ENCODE results near the gene CD300LF. TPM values are rescaled to one million over a fixed set of nuclear protein-coding genes. Genes with fewer than 3 reads are reported as not detected.

CD300LF gene
- polyA plus RNA-seq, 1 donor from 2014 or later, result not detected

DNA sequence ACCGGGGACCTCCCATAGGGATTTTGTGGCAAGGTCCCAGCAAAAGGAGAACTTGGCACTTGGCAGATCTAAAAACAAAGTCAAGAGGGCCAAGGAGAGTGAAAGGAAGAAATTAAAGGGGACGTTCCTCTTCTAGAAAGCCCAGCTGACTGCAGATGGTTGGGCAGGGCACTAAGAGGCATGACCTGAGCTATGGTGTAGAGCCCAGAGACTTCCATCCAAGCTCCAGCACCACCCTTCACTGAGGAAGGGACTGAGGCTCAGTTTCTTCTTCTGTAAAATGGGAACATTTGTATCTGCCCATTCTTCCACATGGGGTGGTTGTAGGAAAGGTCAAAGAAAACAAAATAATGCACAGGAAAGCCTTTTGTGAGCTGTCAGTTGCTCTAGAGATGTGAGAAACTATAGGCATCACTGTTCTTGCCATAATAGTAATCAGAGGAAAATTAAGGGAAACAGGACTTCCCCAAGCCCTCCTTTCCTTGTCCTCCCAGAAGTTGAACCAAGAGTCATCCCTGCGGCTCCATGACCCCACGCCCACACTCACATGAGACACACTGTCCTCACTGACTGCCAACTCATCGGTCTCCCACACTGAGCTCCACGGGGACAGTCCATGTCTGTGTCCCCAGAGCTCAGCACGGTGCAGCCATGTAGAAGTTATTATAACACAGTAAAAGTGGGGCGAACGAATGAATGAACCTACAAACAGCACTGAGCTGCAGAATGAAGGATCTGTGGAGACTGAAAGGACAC is 10.4 kb downstream of the CD300LF start:
- Mint-ChIP-seq H3K4me1 (peaks cover 0 to 7% (median 0%) of the 10 kb centered on the region in 3 donors), H3K27ac (no peak overlapping the region), H3K4me3 (no peak overlapping the region), H3K36me3 (peaks cover 3% of the 10 kb centered on the region), H3K9me3 (peaks cover 0 to 3% (median 0%) of the 10 kb centered on the region in 3 donors), H3K27me3 (peaks cover 8% of the 10 kb centered on the region)

DNA sequence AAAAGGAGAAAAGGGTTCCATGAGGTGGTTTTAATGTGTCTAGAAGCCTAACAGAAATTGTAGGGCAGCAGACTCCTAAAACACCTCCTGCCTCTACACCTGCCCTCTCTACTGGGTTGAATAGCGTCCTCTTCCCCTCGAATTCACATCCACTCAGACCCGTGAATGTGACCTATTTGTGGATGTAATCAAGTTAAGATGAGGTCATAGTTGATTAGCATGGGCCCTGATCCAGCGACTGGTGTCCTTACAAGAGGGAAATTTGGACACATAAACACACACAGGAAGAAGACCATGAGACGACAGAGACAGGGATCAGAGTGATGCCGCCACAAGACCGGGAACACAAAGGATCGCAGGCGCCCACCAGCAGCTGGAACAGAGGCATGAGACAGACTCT is 13.5 kb downstream of the CD300LF start:
- Mint-ChIP-seq H3K27me3 (peaks cover 19% of the 10 kb centered on the region), H3K4me1 (peaks cover 0 to 5% (median 0%) of the 10 kb centered on the region in 3 donors), H3K36me3 (peaks cover 3% of the 10 kb centered on the region), H3K27ac (no peak overlapping the region), H3K9me3 (peaks cover 0 to 3% (median 0%) of the 10 kb centered on the region in 3 donors), H3K4me3 (no peak overlapping the region)

DNA sequence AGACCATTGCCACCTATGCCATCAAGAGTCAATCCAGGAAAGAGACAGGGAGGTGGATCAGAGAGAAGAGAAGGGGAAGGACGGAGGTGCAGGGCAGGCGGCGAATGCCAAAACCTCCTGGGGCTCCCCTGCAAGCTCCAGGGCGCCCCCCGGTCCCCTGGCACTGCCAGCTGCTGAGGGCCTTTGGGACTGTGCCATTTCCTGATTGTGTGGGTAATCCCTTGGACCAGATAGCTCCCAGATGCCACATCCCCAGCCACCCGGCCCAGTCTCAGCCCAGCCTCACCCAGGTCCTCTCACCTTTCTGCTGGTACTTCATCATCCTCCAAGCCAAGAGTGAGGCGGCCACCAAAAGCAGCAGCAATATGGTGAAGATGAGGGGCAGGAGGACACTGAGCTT is 14.7 kb downstream of the CD300LF start:
- peaks cover 24% of the 10 kb centered on the region for H3K27me3 Mint-ChIP-seq
- no peak overlapping the region for H3K27ac Mint-ChIP-seq

DNA sequence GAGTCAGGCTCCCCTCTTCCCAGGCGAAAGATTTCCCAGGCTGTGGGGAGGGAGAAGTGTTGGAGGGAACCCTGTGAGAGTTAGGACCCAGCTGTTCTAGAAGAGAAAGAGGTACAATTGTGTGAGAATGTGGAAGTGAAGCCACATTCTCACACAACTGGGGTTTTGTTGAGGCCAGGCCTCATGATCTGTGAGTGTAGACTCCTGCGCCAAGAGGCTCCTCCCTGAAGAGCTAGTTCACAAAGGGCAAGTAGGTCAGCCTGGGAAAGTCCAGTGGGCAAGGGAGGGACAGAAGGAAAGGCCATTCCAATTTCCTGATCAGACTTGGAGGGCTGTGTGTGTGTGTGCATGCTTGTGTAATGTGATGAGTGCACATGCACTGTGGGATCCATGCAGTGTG is 15.2 kb downstream of the CD300LF start:
- no peak overlapping the region for H3K4me3 Mint-ChIP-seq
- peaks cover 5% of the 10 kb centered on the region for H3K36me3 Mint-ChIP-seq
- peaks cover 0 to 3% (median 0%) of the 10 kb centered on the region in 3 donors for H3K9me3 Mint-ChIP-seq
- H3K27me3 Mint-ChIP-seq, result peaks cover 21% of the 10 kb centered on the region
- H3K4me1 Mint-ChIP-seq, result peaks cover 0 to 5% (median 3%) of the 10 kb centered on the region in 3 donors
- H3K27ac Mint-ChIP-seq, result no peak overlapping the region

More for the DNA sequence above, 14.7 kb downstream of the CD300LF start:
- H3K4me3 Mint-ChIP-seq, result no peak overlapping the region
- peaks cover 5% of the 10 kb centered on the region for H3K36me3 Mint-ChIP-seq
- H3K9me3 Mint-ChIP-seq, result peaks cover 0 to 3% (median 0%) of the 10 kb centered on the region in 3 donors
- peaks cover 0 to 5% (median 2%) of the 10 kb centered on the region in 3 donors for H3K4me1 Mint-ChIP-seq

DNA sequence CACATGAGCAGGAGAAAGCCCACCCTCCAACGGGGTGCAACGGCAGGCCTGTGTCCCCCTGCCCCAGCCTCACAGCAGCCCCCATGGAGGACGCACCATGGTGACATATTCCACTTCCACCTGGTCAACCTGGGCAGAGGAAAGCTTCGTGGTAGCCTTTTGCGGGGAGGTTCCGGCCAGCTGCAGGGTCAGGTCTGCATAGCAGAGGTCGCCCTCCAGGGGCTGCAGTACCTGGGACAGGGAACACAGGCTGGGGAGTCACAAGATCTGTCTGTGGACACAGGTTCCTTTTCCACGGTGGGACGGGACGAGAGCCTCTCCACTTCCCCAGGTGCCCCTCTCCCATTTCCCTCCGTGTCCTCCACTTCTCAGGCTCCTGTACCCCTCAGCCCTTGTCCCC is 17.1 kb downstream of the CD300LF start:
- Mint-ChIP-seq H3K27me3 (peaks cover 18% of the 10 kb centered on the region), H3K27ac (no peak overlapping the region), H3K4me1 (peaks cover under 1 to 5% (median 3%) of the 10 kb centered on the region in 3 donors), H3K36me3 (peaks cover 5% of the 10 kb centered on the region), H3K9me3 (peaks cover 0 to 3% (median 0%) of the 10 kb centered on the region in 3 donors), H3K4me3 (no peak overlapping the region)

DNA sequence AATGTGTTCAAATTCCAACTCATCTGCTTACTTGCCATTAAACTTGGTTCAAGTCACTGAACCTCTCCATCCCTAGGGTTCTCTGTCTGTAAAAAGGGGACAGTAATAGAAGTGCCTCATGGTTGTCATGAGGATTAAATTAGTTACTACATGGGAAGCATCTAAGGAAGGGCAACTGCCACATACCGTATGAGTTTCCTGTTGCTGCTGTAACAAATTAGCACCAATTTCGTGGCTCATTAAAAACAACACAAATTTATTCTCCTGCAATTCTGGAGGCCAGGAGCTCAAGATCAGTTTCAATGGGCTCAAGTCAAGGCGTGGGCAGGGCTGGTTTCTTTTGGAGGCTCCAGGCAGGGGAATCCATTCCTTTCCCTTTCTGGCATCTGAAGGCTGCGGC is 18.6 kb downstream of the CD300LF start:
- Mint-ChIP-seq H3K27ac (no peak overlapping the region), H3K9me3 (peaks cover 0 to 3% (median 0%) of the 10 kb centered on the region in 3 donors), H3K4me3 (no peak overlapping the region), H3K36me3 (peaks cover 2% of the 10 kb centered on the region), H3K27me3 (peaks cover 18% of the 10 kb centered on the region), H3K4me1 (peaks cover 8 to 12% (median 11%) of the 10 kb centered on the region in 3 donors)

DNA sequence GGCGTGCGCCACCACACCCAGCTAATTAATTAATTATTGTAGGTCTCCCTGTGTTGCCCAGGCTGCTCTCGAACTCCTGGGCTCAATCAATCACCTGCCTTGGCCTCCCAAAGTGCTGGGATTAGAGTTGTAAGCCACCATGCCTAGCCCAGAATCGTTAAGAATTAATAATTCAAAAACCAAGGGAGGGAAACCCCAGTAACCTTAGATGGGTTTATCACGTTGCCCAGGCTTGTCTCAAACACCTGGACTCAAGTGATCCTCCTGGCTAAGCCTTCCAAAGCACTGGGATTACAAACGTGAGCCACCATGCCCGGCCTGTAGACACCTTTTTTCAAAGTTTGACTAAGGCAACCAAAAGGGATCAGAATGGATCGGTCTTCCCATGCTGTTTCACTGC is 21.6 kb downstream of the CD300LF start:
- Mint-ChIP-seq H3K4me3 (no peak overlapping the region), H3K27ac (no peak overlapping the region), H3K36me3 (peaks cover 2% of the 10 kb centered on the region), H3K4me1 (peaks cover 20 to 24% (median 24%) of the 10 kb centered on the region in 3 donors), H3K9me3 (no peaks in the 10 kb centered on the region), H3K27me3 (peaks cover 15% of the 10 kb centered on the region)

DNA sequence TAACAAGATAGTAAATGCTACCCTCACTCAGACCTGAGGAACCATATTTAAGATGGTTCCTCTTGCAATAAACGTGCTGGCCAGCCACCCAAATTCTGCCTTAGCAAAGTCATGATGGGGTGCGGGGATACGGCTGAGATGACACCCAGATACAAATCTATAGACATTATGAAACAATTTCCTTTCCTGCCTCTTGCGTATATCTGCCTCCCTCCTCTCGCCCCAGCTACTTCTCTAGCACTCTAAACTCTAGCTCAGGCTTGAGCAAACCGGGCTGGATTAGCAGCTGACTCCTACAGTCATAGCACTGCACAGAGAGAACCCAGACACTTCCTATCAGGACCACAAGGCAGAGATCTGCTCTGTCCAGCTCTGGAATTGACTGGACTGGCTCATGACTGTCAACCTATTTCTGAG is 22.3 kb downstream of the CD300LF start:
- no peak overlapping the region for H3K4me3 Mint-ChIP-seq
- peak overlapping the region in 2 of 3 donors; percentile 16 to 20 for H3K27ac Mint-ChIP-seq
- H3K4me1 Mint-ChIP-seq, result peaks cover 20 to 27% (median 24%) of the 10 kb centered on the region in 3 donors

DNA sequence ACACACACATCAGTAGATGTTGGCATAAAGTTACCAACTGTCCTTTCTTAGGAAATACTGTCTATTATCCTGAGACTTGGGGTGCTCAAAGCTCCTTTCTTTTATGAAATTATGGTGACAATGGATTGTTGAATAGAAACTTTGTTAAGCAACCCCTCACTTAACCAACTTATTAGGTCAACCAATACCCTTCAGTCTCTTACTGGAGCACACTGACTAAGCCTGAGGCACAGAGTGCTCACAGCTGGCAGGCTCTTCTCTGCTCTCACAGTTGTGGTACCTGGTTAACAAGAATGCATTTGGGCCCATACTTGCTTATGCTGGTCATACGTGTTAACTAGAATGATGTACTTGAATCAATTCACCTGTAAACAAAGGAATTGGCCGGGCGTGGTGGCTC is 24.8 kb downstream of the CD300LF start:
- H3K27ac Mint-ChIP-seq, result peak overlapping the region in 1 of 3 donors; percentile 21
- no peaks in the 10 kb centered on the region for H3K36me3 Mint-ChIP-seq
- peaks cover 22 to 28% (median 24%) of the 10 kb centered on the region in 3 donors for H3K4me1 Mint-ChIP-seq
- peak overlapping the region in 1 of 4 donors; percentile 5 for H3K4me3 Mint-ChIP-seq
- H3K9me3 Mint-ChIP-seq, result no peaks in the 10 kb centered on the region
- H3K27me3 Mint-ChIP-seq, result peaks cover 4% of the 10 kb centered on the region

More for the DNA sequence above, 22.3 kb downstream of the CD300LF start:
- Mint-ChIP-seq H3K9me3 (no peaks in the 10 kb centered on the region), H3K36me3 (peaks cover 2% of the 10 kb centered on the region), H3K27me3 (peaks cover 13% of the 10 kb centered on the region)

DNA sequence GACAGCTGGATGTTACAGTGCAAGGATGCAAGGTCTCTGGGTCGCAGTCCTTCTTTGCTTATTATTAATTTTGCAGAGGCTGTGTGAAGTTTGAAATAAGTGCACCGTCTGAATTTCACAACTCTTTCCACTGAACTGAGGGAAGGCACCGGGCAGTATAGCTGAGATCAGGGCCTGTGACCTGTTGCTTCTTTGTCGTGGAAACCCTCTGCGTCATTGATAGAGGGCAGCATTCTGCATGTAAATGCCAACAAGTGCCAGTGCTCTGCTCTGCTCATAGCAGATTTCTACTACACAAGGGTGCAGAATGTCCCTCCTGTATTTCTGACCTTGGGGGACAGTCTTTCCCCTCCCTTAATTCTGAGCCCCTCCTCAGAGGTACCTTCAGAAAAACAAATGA is 26.0 kb downstream of the CD300LF start:
- Mint-ChIP-seq H3K9me3 (no peaks in the 10 kb centered on the region), H3K4me3 (no peak overlapping the region), H3K4me1 (peaks cover 22 to 28% (median 24%) of the 10 kb centered on the region in 3 donors), H3K27ac (no peak overlapping the region), H3K27me3 (peaks cover 9% of the 10 kb centered on the region), H3K36me3 (peaks cover under 1% of the 10 kb centered on the region)

DNA sequence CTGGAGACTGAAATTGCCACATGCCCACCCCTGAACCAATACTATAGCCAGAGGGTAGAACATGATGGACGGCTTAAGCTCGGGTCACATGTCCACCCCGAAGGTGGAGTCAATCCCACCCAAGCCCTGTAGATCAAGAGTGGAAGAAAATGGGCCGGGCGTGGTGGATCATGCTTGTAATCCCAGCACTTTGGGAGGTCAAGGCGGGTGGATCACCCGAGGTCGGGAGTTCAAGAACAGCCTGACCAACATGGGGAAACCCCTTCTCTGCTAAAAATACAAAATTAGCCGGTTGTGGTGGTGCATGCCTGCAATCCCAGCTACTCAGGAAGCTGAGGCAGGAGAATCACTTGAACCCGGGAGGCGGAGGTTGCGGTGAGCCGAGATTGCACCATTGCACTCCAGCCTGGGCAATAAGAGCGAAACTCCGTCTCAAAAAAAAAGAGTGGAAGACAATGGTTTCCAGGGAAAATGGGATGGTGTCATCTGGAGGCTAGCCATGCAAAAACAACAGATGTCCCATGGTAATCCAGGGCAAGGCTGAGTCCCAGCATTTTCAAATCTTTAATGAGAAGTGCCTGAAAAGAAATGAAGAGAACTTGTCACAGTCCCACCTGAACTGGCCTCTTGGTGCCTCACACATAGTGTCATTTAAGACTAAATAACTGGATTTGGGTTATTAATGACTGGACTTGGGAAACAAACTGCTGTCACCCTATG is 30.1 kb downstream of the CD300LF start:
- H3K27ac Mint-ChIP-seq, result no peak overlapping the region
- H3K4me3 Mint-ChIP-seq, result no peak overlapping the region
- no peaks in the 10 kb centered on the region for H3K9me3 Mint-ChIP-seq
- peaks cover 2% of the 10 kb centered on the region for H3K36me3 Mint-ChIP-seq
- peaks cover 24 to 29% (median 26%) of the 10 kb centered on the region in 3 donors for H3K4me1 Mint-ChIP-seq
- H3K27me3 Mint-ChIP-seq, result peaks cover 9% of the 10 kb centered on the region

DNA sequence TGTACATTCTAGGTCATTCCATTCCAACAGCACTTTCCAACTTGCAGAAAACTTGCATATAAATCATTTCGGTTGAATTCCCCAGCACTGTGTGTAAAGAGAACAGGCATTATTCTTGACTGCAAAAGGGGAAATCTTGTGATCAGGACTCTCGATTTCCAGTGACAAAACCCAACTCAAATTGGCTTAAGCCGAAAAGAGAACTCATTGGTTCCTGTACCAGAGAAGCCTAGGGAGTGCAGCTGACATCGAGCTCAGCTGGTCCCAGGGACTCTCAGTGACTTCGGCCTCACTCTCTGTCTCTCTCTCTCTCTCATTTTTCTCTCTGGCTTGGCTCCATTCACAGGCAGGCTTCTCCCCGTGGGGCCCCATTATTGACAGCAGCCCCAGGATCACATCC is 30.7 kb downstream of the CD300LF start:
- peak overlapping the region in 1 of 4 donors; percentile 73 for H3K4me3 Mint-ChIP-seq
- H3K27ac Mint-ChIP-seq, result no peak overlapping the region
- no peaks in the 10 kb centered on the region for H3K9me3 Mint-ChIP-seq
- peaks cover 27 to 31% (median 31%) of the 10 kb centered on the region in 3 donors for H3K4me1 Mint-ChIP-seq
- peaks cover 9% of the 10 kb centered on the region for H3K27me3 Mint-ChIP-seq
- H3K36me3 Mint-ChIP-seq, result peaks cover 2% of the 10 kb centered on the region

DNA sequence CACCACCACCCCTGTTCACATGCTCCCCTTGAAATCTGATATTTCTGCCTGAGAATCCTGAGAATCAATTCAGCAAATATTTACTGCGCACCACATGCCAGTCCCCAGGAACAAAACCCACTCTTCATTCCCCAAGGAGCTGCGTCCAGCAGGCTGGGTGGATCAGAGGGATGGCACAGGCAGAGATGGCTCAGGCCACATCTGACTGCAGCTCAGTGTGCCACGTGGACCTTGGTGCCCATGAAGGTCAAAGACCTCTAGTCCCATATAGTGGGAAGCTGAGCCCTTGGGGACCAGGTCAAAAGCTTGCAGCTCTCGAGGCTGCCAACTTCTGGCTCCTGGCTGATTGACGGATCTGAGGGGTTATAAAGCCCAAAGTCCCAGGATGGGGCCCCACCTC is 31.8 kb downstream of the CD300LF start:
- H3K27ac Mint-ChIP-seq, result no peak overlapping the region
- H3K9me3 Mint-ChIP-seq, result no peaks in the 10 kb centered on the region
- H3K4me3 Mint-ChIP-seq, result no peak overlapping the region
- peaks cover 15% of the 10 kb centered on the region for H3K27me3 Mint-ChIP-seq
- H3K36me3 Mint-ChIP-seq, result peaks cover 2% of the 10 kb centered on the region
- peaks cover 25 to 26% (median 26%) of the 10 kb centered on the region in 3 donors for H3K4me1 Mint-ChIP-seq

DNA sequence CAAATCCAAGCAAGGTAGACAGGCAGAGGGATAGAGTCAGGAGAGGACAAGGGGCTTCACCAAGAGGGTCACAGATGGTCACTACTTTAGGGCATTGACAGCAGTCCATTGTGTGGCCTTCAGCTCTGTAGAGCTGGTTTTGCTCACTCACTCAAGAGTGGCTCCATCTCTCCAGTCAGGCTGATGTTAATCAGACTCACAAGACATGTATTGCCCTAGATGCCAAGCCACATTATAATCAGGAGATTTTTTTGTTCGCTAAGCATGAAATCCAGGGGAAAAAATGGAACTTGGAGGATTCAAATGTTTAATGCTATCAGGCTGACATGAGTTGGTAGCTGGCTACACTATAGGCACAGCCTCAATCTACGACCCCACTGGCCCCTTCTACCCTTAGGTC is 32.5 kb downstream of the CD300LF start:
- H3K9me3 Mint-ChIP-seq, result no peaks in the 10 kb centered on the region
- H3K27ac Mint-ChIP-seq, result no peak overlapping the region
- peaks cover 15% of the 10 kb centered on the region for H3K27me3 Mint-ChIP-seq
- peaks cover 21 to 26% (median 25%) of the 10 kb centered on the region in 3 donors for H3K4me1 Mint-ChIP-seq
- H3K36me3 Mint-ChIP-seq, result peaks cover 2% of the 10 kb centered on the region
- H3K4me3 Mint-ChIP-seq, result no peak overlapping the region

DNA sequence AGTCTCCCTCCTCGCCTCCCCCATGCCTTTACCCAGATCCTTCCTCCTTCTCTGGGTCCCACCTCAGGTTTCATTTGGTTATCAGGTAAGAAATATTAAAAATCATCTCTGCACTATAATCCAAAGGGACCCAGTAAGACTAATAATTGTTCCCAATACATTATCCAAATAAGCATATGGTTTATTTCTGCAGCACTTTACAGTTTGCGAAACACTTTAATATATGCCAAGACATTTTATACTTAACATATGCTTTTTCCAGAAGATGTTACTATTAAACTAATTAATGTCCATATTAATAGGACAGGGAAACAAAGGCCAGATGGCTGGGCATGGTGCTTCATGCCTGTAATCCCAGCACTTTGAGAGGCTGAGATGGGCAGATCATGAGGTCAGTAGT is 33.3 kb downstream of the CD300LF start:
- H3K9me3 Mint-ChIP-seq, result no peaks in the 10 kb centered on the region
- H3K4me3 Mint-ChIP-seq, result peak overlapping the region in 1 of 4 donors; percentile 30
- H3K27ac Mint-ChIP-seq, result peak overlapping the region in 1 of 3 donors; percentile 76
- peaks cover 15% of the 10 kb centered on the region for H3K27me3 Mint-ChIP-seq
- H3K4me1 Mint-ChIP-seq, result peaks cover 21 to 26% (median 25%) of the 10 kb centered on the region in 3 donors
- peaks cover 2% of the 10 kb centered on the region for H3K36me3 Mint-ChIP-seq

Data from IgD-negative memory B cell (primary cell).